Stimulated activated CD4-positive, alpha-beta T cell treated with anti-CD3 and anti-CD28 coated beads, TNF-alpha, amount 100 ng/mL, for 48 hours (primary cell): ENCODE results near the gene DNAJB7.
"Not testable (repeated sequence)": the region's sequence is repeated elsewhere in the genome, so short reads cannot be mapped to it uniquely, and the experiment has no call there.

Experiments
- DNase-seq, 3 donors: peaks; one replicate each; pipeline ENCODE4 v3.0.0-alpha.2; 2020; ENCODE audit warnings: low read depth in 3 of 3

DNAJB7 gene

DNA sequence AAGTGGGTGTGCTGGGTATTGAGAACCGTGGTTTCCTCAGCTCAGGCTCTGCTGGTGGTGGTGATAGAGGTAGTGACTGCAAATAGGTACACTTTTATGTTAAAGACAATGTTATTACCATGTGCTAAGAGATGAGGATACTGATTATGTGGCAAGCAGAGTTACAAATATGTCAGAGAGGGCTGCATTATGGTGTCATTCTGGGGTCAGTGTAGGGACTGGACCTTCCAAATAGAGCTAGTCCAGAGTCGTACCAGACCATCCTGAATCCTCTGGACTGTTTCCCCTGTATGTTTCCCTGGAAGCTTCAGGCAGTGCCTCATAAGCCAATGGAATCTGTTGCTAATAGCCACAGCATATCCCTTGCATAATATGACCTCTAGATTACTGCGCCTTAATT, at the start of gene DNAJB7:
Gene DNAJB7, minus strand, starts transcription at position 101 of the 400 bp plus-strand sequence. CDS start 119 bp downstream, outside the sequence.
- DNase-seq = no peak

DNA sequence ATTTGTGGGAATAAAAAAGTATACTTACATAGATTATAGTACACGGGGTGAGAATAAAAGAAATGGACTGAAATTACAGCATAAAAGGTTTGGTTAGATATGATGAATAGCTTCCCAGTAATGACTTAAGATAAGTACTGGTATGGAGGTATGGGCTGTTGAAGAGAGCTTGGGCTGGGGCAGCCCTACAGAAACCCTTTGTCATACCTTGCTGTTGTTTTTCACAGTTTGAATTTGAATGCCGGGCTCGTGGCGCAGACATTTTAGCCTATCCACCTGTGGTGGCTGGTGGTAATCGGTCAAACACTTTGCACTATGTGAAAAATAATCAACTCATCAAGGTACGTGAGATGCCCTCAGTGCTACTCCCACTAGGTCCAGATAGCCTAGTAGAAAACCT, 47.0 kb upstream of the DNAJB7 start:
- no peak for DNase-seq

DNA sequence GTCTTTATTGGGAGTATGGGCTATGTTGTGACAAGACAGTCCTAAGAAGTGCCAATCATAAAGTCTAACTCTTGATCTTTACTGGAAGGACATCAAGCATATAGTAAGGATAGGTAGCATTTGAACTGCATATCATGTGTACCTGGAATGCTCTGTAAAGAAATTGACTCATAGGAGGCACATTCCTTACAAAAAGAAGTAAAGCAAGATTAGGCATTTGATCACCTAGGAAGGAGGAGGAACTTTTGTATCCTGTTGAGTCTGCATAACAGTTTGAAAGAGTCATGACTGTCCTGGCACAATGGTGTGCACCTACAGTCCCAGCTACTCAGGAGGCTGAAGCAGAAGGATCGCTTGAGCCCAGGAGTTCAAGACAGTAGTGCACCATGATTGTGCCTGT, 42.2 kb upstream of the DNAJB7 start:
- DNase-seq = no peak

DNA sequence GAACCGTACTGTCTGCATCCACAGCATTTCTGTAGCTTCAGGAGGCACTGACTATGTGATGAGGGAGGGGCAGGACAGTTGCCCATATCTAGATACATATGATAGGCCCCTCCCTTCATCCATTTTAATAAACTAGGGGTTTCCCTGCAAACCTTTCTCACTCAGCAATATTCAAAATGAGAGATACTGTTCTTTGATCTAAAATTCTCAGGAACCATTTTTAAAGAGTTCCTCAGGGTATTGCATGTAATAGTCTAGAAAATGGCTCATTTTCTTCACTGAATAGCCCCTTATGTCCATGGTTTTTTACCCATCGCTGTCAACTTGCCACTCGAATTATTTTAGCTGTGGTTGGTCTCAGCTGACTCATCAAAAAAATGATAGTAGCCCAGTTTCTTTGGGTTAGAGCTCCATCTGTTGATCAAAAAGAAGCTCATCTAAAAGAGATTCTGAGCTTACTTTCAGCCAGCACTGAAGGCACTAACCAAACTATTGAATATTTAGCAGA, 37.0 kb upstream of the DNAJB7 start:
- DNase-seq = peak; percentile 2 to 13 (median 2)

DNA sequence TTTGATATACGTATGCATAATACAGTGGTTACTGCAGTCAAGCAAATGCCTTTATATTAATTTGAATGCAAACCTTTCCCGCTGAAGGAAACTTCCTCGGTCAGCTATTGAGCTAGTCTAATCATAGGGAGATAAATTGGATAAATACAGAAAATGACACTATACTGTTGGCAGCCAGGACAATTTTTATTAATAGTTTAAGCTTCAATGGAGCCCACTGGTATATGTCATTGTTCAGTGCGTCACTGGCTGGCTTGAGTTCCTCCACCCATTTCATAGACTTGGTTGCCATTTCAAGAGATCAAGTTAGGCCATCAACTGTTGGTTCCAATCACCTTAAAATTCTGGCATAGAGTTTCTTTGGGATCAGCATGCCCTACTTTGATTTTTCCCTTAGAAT, 32.5 kb upstream of the DNAJB7 start:
- DNase-seq = no peak

DNA sequence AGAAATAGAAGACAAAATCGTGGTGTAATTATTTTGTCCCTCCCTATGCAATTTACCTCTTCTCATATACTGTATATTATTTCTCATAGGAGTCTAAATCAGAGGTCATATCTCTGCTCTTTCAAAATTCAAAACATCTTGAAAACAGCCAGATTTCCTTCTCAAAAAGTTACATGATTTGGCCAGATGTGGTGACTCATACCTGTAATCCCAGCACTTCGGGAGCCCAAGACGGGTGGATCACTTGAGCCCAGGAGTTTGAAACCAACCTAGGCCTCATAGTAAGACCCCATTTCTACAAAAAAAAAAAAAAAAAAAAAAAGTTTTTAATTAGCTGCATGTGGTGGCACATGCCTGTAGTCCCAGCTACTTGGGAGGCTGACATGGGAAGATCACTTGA, 29.0 kb upstream of the DNAJB7 start:
- DNase-seq = no peak

DNA sequence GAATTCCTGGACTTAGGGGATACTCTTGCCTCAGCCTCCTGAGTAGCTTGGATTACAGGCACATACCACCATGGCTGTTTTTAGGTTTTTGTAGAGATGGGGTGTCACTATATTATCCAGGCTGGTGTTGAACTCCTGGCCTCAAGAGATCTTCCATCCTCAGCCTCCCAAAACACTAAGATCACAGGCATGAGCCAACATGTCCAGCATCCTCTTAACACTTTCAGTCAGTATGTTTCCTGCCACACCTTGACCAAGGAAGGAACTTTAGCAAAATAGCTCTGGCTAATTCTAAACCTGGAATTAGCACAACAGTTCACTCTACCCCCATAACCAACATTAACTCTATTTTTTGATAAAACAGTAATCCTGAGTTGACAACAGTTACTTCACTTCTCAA, 27.2 kb upstream of the DNAJB7 start:
- no peak for DNase-seq

DNA sequence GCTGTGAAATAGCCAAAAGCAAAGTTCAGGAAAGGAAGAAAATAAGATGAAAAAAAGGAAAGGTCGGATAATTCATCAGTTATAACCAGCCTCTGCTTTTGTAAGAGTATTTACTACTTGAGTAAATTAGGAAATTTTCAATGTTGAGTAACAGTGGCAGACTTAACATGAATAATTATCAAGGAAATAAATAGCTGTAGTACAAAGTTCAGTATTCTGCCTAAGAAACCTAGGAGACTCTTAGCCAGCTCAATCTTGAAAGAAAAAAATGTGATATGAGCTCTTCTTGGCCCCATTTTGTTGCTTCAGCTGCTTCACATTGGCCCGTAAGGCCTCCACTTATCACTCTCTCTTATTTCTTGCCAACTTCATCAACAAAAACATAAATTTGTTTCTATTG, 17.0 kb upstream of the DNAJB7 start:
- DNase-seq = no peak

DNA sequence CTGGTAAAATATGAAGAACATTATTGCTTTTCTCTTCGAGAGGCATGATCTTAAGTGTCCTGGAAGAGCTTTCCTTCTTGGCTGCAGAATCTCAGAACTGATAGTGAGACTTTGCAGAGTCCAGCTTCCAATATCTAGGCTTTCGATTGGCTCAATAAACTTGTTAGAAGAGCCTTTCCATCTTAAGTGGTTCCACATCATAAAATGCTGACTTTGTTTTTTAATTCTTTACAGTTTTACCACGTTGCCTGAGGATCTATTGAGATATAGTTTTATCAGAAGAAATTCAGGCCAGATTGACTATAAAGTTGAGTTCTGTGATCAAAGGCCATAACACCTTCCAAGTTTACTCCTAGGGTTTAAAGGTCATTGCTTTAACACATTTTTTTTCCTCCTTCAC, 15.6 kb upstream of the DNAJB7 start:
- no peak for DNase-seq

DNA sequence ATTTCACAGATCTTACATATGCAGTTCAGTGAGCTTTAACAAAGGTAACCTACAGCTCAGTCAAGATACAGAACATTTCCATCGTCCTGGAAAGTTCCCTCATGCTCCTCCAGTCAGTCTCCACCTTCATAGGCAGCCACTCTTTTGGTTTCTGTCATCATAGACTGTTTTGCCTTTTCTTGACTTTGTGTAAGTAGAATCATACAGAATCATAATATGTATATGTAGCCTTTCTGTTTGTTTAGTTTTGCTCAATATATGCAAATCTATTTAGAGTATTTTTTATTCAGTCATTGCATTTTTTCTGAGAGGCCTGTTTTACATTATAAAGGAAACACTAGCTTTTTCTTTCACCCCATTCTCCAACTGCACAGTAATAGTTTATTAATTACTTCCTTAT, 15.0 kb upstream of the DNAJB7 start:
- no peak for DNase-seq

DNA sequence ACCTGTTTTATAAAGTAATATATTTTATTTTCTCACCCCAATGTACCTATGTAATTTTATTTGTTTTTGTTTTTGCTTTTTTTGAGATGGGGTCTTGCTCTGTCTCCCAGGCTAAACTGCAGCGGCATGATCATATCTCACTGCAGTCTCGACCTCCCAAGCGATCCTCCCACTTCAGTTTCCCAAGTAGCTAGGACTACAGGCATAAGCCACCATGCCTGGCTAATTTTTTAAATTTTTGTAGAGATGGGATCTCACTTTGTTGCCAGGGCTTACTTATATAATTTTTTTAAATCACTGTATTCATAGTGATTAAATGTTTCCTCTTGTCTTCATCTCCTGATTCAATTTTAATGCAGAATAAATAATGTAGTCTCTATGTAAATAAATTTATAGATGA, 13.2 kb upstream of the DNAJB7 start:
- DNase-seq = no peak

DNA sequence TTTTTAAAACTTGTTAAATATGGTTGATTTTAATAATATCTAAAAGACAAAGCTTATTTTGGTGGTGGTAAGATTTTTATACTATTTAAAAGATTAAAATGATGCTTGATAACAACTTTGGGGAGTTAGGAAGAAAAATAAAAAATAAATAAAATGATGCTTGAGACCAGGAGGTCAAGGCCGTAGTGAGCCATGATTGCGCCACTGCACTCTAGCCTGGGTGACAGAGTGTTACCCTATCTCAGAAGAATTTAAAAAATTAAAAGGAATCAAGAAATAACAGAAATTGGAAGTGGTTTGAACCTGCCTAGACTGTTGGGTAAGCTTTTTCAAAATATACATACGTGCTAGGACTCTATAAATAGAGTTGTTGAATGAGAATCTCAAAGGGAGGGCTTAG, 12.1 kb upstream of the DNAJB7 start:
- no peak for DNase-seq

DNA sequence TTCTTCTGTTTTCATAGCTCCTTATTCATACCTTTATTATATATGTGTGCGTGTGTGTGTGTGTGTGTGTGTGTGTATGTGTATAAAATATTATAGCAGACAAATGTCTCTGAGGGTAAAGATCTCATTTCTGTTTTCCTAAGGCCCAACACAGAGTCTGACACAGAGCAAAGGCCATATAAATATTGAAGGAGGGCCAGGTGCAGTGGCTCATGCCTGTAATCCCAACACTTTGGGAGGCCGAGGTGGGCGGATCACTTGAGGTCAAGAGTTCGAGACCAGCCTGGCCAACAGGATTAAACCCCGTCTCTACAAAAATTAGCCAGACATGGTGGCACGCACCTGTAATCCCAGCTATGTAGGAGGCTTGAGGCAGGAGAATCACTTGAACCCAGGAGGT, 6.5 kb upstream of the DNAJB7 start:
- DNase-seq = not testable (repeated sequence)

DNA sequence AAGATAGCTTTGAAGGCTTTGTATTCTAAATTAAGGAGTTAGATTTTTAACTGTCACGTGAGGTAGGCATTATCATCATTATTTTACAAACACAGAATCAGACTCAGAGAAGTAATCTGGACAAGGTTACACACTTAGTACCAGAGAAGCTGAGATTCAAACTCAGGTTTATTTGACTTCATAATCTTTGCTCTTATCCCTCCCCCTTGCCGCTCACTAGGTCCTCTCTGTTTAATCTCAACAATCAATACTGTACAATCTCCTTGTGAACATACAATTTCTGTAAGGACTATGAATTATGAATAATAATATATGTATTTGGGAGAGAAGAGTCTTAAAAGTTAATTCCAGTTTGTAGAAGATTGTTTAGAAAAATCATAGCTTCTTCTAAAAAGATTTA, 5.2 kb upstream of the DNAJB7 start:
- no peak for DNase-seq

DNA sequence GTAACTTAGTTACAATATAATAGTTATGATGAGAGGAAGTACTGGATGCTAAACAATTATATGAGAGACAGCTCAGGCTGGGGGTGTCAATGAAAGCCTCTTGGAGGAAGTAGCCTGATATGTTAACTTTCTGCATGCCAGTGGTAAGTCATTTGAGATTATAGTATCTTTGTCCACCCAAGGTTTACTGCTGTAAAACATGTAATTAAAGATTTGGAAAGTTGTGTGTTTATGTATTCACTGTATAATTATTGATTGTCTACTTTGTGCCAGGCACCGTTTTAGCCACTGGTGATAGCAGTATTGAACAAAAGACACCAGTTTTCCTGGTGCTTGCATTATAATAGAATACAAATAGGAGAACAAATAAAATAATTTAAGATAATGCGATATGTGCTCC, 624 bp upstream of the DNAJB7 start:
- no peak for DNase-seq

DNA sequence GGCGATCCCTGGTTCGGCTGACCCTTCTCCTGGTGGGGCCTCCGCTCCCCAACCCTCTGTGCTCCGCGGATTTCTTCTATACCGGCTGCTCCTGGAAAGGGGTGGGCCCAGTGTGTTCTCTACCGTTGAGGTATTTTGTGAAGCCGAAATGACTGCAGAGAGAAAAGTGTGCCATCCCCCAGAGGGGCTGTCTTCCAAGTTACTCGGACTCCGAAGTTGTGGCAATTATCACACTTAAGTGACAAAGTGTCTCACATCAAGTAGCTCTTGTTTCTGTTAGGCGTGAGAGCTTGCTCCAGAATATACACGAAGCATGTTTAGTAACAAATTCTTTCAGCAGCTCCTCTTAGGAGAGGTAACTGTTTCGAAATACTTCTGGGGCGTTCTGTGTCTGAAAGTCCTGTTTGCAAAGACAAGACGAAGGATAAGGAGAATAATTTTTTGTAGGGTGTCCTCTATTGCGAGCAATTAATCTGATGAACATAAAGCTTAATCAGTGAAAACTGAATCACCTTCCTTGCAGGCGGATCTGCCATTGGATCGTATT, 4.5 kb downstream of the DNAJB7 start:
- no peak for DNase-seq

DNA sequence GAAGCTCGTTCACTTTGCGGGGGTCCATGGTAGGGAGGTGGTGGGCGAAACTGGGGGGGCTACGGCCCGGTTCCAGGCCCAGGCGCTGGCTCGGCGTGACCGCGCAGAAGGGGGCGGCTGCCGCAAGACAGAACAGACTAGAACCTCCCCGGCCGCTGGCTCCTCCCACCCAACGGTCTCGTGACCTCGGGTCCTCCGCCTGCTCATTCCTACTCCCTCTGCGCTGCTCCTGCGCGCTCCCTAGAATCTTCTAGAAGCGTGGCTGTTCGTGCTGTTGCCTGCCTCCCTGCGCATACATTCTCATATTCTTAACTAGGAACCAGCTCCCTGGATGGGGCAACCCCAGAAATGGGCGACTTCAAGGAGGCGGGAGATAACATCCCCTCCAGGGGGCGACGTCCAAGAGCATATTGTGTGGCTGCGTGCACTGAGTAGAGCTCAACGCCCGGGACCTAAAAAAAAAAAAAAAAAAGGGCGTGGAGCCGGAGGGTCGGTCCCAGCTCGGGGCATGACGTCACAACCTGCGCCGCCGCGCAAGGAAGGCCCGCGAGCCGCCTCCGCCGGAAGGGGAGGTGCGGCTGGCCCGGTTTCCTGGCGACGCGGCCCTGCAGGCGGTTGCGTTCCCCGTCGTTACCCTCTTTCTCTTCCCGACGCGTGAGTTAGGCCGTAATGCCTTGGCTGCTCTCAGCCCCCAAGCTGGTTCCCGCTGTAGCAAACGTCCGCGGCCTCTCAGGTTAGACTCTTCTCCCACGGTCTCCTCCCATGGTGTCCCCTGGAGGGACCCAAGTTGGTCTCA, 5.2 kb downstream of the DNAJB7 start, which contains the start of the genes ST13 and XPNPEP3:
Gene ST13, minus strand, starts transcription at position 127 of the 796 bp plus-strand sequence. Its CDS starts 99 bp downstream, at position 28.
Gene XPNPEP3, plus strand, starts transcription at position 636 of the 796 bp plus-strand sequence. Its CDS starts 34 bp downstream, at position 670.
- peak; percentile 91 to 95 (median 93) for DNase-seq

DNA sequence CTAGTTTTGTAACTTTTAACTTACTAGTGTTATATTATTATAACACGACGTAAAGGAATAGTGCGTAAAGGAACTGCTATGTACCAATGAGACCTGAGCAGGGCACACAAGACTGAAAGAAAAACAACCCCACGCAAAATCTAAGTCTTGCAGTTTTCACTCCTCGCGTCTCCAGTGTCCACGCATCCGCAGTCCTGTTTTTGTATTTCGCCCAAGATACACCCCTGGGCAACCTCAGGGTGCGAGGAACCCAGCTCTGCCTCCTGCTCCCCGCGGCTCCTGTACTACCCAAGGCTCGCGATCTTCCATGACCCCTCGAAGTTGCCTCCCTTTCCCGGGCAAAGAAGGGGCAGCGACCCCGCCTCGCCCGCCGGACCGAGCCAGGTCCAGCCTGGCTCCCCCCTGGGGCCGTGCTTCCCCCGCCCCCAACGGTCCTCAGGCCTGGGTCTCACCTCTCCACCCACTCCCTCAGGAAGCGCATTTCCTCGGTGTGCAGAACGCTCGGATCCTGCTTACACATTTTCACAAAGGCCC, 5.9 kb downstream of the DNAJB7 start:
- DNase-seq = peak in 1 of 3 donors; percentile 24

DNA sequence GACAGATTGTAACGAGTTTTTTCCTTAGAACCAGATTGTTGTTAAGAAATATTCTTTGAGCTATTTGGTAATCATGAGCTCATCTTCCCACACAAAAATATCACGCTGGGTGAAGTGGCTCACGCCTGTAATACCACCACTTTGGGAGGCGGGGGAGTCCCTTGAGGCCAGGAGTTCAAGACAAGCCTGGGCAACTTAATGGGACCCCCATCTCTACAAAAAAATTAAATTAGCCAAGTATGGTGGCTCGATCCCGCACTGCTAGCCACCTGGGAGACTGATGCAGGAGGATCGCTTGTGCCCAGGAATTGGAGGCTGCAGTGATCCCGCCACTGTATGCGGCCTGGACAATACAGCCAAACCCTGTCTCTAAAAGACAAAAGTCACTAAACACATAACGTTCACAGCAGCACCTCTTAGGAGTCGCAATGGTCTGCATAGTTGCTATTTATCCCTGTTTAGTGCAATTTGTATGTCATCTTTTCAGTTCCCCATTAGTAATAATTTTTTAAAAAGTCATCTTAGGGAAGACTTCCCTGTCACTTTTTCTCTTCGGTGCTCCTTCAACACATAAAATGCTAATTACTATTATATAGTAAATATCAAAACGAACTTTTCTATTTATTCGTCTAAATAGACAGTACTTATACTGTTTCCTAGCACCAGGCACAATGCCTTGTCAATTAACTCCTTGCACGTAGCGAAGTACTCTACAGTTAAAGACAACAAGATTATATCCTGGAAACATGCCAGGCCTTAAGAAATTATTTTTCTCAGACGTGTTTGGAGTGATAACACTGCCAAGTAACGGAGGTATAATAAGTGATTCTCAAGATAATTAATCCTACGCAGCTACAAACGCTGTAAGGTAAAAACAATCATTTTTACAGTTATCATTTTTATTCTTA, 6.6 kb downstream of the DNAJB7 start:
- peak in 1 of 3 donors; percentile 1 for DNase-seq

DNA sequence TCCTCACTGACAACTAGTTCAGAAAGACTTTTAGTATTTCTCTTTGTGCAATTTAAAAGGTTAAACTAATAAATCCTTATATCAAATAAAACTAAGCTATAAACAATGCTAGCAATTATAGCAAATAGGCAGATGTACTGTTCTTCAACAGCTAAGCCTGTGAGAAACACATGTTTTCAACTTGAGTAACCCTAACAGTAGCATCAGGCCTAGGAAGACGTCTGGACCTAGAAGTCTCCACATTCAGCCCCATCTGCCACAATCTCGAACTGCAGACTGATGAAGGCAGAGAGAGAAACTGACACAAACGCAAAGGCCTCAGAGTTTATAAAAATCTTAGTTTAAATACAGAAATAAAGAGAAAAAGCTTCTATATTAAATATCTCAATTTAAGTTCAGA, 8.0 kb downstream of the DNAJB7 start:
- DNase-seq = no peak

DNA sequence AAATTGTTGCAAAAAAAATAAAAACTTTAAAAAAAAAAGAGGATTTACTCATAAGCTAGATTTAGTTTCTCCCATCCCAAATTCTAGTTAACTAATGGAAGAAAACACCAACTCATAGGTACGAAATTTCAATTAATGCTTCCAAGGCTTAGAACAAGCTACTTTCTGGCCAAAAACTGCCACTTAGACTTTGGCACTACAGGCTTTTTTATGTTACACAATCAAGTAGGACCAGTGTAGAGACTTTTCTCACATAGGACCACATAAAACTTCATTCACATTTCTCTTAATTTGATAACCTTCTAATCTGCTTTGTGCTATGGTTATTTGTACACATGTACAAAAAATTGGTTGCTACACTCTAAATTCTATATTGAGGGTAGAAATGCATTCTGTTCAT, 8.6 kb downstream of the DNAJB7 start:
- DNase-seq = no peak

DNA sequence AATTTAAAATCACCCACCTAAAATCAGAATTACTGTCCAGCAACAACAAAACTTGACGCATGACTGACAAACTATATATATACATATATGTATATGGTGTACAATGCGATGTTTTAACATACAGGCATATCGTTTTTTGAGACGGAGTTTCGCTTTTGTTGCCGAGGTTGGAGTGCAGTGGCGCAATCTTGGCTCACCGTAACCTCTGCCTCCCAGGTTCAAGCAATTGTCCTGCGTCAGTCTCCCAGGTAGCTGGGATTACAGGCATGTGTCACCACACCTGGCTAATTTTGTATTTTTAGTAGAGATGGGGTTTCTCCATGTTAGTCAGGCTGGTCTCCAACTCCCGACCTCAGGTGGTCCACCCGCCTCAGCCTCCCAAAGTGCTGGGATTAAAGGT, 16.1 kb downstream of the DNAJB7 start:
- DNase-seq = not testable (repeated sequence)
